ENCODE measurements around the gene COL23A1. TPM values are rescaled to one million over a fixed set of nuclear protein-coding genes. Genes with fewer than 3 reads are reported as not detected.

COL23A1 gene
- total RNA-seq, 4 donors from 2014 or later: 0.93 to 4.6 (median 2.4) TPM

DNA sequence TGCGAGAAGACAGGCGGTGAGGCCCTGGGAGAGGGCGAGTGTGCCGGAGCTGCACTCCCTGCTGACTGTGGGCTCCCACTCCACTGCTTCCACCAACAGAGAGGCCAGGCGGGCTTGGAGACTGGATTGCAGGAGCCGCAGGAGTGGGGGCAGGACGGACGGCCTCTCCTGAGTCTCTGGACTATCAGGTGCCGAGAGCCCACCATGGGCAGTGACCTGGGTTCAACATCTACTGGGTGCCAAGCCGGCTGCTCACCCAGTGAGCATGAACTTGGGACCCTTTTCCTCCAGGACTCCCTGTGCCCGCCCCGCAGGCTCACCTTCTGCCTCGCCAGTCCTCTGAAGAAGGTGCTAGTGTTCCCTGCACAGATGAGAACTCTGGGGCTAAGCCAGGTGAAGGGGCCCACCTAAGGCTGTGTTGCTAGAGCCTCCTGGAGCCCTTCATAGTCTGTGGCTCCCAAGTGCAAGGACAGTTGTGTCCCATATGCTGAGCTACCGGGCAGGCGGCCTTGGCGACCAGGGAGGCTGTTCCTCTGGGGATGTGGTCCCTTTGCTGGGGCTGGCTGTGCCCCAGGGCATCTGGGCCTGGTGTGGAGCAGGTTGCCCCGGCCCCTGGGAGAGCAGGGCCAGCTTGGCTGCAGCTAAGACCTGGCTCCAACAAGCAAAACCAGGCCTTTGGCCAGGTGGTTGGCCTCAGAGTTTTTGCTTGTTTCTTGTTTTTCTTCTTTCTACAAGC, 279.9 kb downstream of the COL23A1 start:
- no peak overlapping the region for H3K4me3 ChIP-seq
- no peaks in the 10 kb centered on the region for H3K27me3 ChIP-seq
- 91 to 95% methylated on average over 4 to 8 of the region's 17 CpGs for WGBS, 2 donors (ENCODE audit: low coverage in 1 of 2)
- no peaks in the 10 kb centered on the region for H3K9me3 ChIP-seq
- H3K4me1 ChIP-seq: no peaks in the 10 kb centered on the region
- TF ChIP-seq EP300 (IDR thresholded peaks at IDR 0.05) (no peak), POLR2AphosphoS5 (IDR thresholded peaks at IDR 0.05) (no peak), POLR2A (IDR thresholded peaks at IDR 0.05) (no peak)
- TF ChIP-seq, protein P1, sequence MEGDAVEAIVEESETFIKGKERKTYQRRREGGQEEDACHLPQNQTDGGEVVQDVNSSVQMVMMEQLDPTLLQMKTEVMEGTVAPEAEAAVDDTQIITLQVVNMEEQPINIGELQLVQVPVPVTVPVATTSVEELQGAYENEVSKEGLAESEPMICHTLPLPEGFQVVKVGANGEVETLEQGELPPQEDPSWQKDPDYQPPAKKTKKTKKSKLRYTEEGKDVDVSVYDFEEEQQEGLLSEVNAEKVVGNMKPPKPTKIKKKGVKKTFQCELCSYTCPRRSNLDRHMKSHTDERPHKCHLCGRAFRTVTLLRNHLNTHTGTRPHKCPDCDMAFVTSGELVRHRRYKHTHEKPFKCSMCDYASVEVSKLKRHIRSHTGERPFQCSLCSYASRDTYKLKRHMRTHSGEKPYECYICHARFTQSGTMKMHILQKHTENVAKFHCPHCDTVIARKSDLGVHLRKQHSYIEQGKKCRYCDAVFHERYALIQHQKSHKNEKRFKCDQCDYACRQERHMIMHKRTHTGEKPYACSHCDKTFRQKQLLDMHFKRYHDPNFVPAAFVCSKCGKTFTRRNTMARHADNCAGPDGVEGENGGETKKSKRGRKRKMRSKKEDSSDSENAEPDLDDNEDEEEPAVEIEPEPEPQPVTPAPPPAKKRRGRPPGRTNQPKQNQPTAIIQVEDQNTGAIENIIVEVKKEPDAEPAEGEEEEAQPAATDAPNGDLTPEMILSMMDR (IDR thresholded peaks at IDR 0.05): no peak
- no peak overlapping the region for H3K27ac ChIP-seq
- no peak for ATAC-seq
- H3K36me3 ChIP-seq: no peaks in the 10 kb centered on the region

DNA sequence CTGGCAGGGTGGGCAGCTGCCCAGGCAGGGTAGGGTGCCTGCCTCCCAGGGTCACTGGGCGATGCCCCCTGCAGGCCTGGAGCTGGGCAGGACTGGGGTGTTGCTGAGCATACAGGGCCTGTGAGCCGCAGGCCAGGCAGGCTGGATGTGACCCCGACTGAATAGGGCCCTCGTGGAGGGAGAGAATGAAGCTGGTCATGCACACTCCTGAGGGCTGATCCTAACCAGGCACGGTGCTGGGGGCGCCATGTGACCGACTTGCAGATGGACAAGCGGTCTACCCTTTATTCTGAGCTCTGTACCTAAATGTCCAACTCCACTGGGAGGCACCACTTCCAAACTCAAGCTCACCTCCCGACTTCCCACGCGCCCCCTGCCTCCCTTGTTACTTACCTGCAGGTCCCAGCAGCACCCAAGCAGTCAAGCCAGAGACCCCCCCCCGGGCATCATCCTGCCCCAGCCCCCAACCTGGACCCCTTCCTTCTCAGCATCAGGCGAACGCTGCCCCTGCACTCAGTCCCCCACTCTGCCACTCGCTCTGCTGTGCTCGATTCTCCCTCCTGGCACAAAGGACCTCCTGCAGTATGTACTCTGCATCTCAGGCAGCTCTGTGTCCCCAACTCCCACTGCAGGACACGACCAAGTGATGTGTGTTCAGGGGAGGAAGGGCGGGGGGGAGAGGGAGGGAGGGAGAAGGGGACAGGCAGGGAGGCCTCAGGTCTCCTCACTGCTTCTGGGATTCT, 280.8 kb downstream of the COL23A1 start:
- no peak overlapping the region for H3K4me3 ChIP-seq
- 65% methylated on average over 4 of the region's 18 CpGs; no CpG with 5 or more reads in 1 of the 2 donors for WGBS, 2 donors (ENCODE audit: low coverage in 1 of 2)
- no peaks in the 10 kb centered on the region for H3K27me3 ChIP-seq
- no peak overlapping the region for H3K27ac ChIP-seq
- TF ChIP-seq EP300 (IDR thresholded peaks at IDR 0.05): no peak
- no peak for TF ChIP-seq POLR2A (IDR thresholded peaks at IDR 0.05)
- TF ChIP-seq, protein P1 (IDR thresholded peaks at IDR 0.05): no peak
- no peak for TF ChIP-seq POLR2AphosphoS5 (IDR thresholded peaks at IDR 0.05)
- H3K9me3 ChIP-seq: no peaks in the 10 kb centered on the region
- ATAC-seq: no peak
- H3K4me1 ChIP-seq: no peaks in the 10 kb centered on the region
- no peaks in the 10 kb centered on the region for H3K36me3 ChIP-seq

DNA sequence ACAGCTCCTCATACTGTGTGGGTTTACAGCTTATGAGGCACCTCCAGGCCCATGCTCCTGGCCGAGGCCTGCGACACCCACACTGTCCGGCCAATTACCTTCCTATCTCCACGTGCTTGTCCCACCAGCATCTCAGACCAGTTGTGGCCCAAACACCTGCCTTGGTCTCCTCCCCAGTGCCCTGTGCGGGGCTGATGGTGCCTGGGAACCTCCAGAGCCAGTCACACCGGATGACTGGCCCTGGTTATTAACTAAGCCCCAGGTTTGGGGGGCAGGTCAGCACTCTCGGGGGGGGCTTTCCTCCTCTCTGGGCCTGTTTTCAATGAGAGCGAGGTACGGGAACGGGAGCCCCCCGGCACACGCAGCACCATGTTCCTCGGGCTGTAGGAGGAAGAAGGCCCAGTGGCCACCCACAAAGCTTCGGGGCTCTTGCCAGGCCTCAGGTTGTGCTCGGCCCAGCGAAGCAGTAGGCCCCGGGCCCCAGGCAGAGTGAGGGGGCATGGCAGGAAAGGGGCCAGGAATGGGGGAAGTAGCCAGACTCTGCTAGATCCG, 281.6 kb downstream of the COL23A1 start:
- H3K27ac ChIP-seq: no peak overlapping the region
- H3K27me3 ChIP-seq: no peaks in the 10 kb centered on the region
- no peaks in the 10 kb centered on the region for H3K4me1 ChIP-seq
- TF ChIP-seq POLR2AphosphoS5 (IDR thresholded peaks at IDR 0.05): no peak
- TF ChIP-seq POLR2A (IDR thresholded peaks at IDR 0.05): no peak
- TF ChIP-seq EP300 (IDR thresholded peaks at IDR 0.05): no peak
- TF ChIP-seq, protein P1 (IDR thresholded peaks at IDR 0.05): no peak
- H3K9me3 ChIP-seq: no peaks in the 10 kb centered on the region
- no peaks in the 10 kb centered on the region for H3K36me3 ChIP-seq
- WGBS, 2 donors (ENCODE audit: low coverage in 1 of 2): 87% methylated on average over 6 of the region's 18 CpGs; no CpG with 5 or more reads in 1 of the 2 donors
- H3K4me3 ChIP-seq: no peak overlapping the region
- ATAC-seq: no peak

DNA sequence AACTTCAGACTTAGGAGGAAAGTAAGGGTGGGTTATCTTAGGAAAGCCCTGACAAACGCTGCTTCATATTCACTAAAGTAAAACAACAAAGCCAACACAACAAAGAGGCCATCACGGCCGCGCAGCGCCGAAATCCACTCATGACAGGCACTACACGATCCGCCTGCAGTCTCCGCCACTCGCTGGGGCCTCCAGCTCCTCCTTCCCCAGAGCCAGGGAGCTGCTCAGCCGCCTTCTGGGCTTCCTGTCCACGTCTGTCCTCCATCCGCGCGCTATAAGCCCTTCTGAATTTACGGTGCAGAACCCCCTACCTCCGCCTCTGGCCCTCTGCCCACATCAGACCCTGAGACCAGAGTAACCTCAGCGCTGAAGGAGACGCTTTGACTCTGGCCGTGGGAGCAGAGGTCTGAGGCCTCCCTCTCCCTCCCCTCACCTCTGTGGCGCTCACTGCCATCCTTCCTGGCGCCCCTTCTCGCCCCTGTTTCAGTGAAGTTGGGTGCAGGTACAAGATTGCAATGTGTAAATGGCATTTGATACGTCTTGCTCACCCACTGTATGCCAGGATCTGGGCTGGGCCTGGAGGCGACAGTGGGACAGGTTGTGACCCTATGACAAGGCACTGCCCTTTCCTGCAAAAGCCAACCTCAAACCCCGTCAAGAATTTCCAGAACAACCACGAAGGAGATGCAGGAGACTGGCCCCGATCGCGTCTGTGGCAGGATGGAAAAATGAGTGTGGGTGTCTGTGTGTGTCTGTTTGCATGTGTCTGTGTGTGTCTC, 282.7 kb downstream of the COL23A1 start:
- H3K4me3 ChIP-seq: no peak overlapping the region
- WGBS, 2 donors (ENCODE audit: low coverage in 1 of 2): 39 to 87% methylated on average over 3 to 24 of the region's 30 CpGs
- H3K36me3 ChIP-seq: no peaks in the 10 kb centered on the region
- no peaks in the 10 kb centered on the region for H3K9me3 ChIP-seq
- H3K27me3 ChIP-seq: no peaks in the 10 kb centered on the region
- H3K4me1 ChIP-seq: no peaks in the 10 kb centered on the region
- H3K27ac ChIP-seq: no peak overlapping the region
- no peak for TF ChIP-seq EP300 (IDR thresholded peaks at IDR 0.05)
- no peak for TF ChIP-seq POLR2A (IDR thresholded peaks at IDR 0.05)
- TF ChIP-seq, protein P1 (IDR thresholded peaks at IDR 0.05): no peak
- TF ChIP-seq POLR2AphosphoS5 (IDR thresholded peaks at IDR 0.05): no peak
- ATAC-seq: no peak

All from gastroesophageal sphincter (tissue), 4 donors.